CD4-positive, alpha-beta T cell (primary cell): Measurements from ENCODE around the gene MYO1B. TPM values are rescaled to one million over a fixed set of nuclear protein-coding genes. Genes with fewer than 3 reads are reported as not detected.

ENCODE experiments used
- ATAC-seq: fragments of 200-7000 bp; cut with Tn5 transposase; one replicate; pipeline ENCODE4 v1.10.0; 2022; ENCODE audit warnings: mild to moderate bottlenecking; ENCODE audit not compliant: poor library complexity
- CTCF ChIA-PET: fragments of 350-600 bp; sonication (Branson Sonifier 250); formaldehyde crosslinking; loops from one replicate; lab custom pipeline; 2021; ENCODE audit warnings: antibody characterized with exemption, inconsistent platforms; lab: Charles Lee
- POLR2A ChIA-PET: fragments of 350-600 bp; sonication (Branson Sonifier 250); formaldehyde crosslinking; loops from one replicate; lab custom pipeline; 2021; ENCODE audit warnings: antibody characterized with exemption, inconsistent platforms; lab: Charles Lee
- DNase-seq, 14 experiments: peaks; one replicate each; pipeline ENCODE4 v3.0.0-alpha.2; 2013 to 2020; ENCODE audit warnings: mixed read lengths in 2 of 14
- H3K27ac ChIP-seq, 2 donors: one replicate each; pipeline versions ENCODE4 v1.5.1 to v1.7.0; 2013; ENCODE audit warnings: low read length in 2 of 2, low read depth in 1 of 2, mild to moderate bottlenecking in 1 of 2
- H3K27me3 ChIP-seq, 2 experiments: 1 replicate in 1 of 2; 2 replicates in 1 of 2; pipeline versions ENCODE4 v1.6.1 to v1.7.0; 2013; ENCODE audit warnings: low read length in 2 of 2, control low read depth in 1 of 2, mild to moderate bottlenecking in 1 of 2, moderate library complexity in 1 of 2; ENCODE audit not compliant: insufficient read depth in 2 of 2, control insufficient read depth in 1 of 2
- H3K36me3 ChIP-seq: one replicate; pipeline ENCODE4 v1.6.1; 2013; ENCODE audit warnings: low read length, control low read depth; ENCODE audit not compliant: insufficient read depth
- H3K4me1 ChIP-seq: one replicate; pipeline ENCODE4 v1.6.1; 2013; ENCODE audit warnings: low read length, control low read depth; ENCODE audit not compliant: insufficient read depth
- H3K4me3 ChIP-seq: one replicate; pipeline ENCODE4 v1.5.1; 2013; ENCODE audit warnings: mild to moderate bottlenecking, low read length, moderate library complexity
- H3K9me3 ChIP-seq, 2 experiments: 1 replicate in 1 of 2; 2 replicates in 1 of 2; pipeline versions ENCODE4 v1.6.1 to v1.7.0; 2013; ENCODE audit warnings: low read length in 2 of 2, mild to moderate bottlenecking in 2 of 2, control low read depth in 1 of 2, moderate library complexity in 1 of 2; ENCODE audit not compliant: control insufficient read depth in 1 of 2, insufficient read depth in 1 of 2
- H3K27ac Mint-ChIP-seq: one replicate; pipeline ENCODE4 v1.8.0; 2020; ENCODE audit warnings: mixed read lengths
- H3K27me3 Mint-ChIP-seq: one replicate; pipeline ENCODE4 v1.8.0; 2021; ENCODE audit warnings: mixed read lengths
- H3K36me3 Mint-ChIP-seq: one replicate; pipeline ENCODE4 v1.8.0; 2021; ENCODE audit warnings: low read depth, mixed read lengths
- H3K4me1 Mint-ChIP-seq: one replicate; pipeline ENCODE4 v1.8.0; 2021; ENCODE audit warnings: low read depth, mixed read lengths
- H3K4me3 Mint-ChIP-seq: one replicate; pipeline ENCODE4 v1.8.0; 2020; ENCODE audit warnings: mild to moderate bottlenecking, mixed read lengths
- H3K9me3 Mint-ChIP-seq: one replicate; pipeline ENCODE4 v1.8.0; 2020; ENCODE audit warnings: mixed read lengths
- CTCF ChIP-seq: fragments of 200-600 bp; IDR thresholded peaks from one replicate; pipeline ENCODE4 v1.8.0; 2022; ENCODE audit warnings: antibody characterized with exemption, mild to moderate bottlenecking
- intact Hi-C, 2 experiments: fragments of 100-400 bp; cut with DNase I in 1 of 2; cut with micrococcal nuclease in 1 of 2; formaldehyde crosslinking; loops; one replicate each; pipeline versions ENCODE4 v1.15.1 to v1.9.0; 2023 to 2025; cut with DNase I, micrococcal nuclease
- total RNA-seq, 174 experiments: library from RNA in 2 of 174; stranded (reverse) in 2 of 174; gene quantifications; one replicate each; pipeline ENCODE4 v1.2.3 and lab custom pipeline; 2021 to 2026

The MYO1B gene
- total RNA-seq, 2 experiments from 2014 or later = 0.98 to 1.3 TPM

- no peaks in the 10 kb centered on the region for H3K27me3 ChIP-seq
- no peaks in the 10 kb centered on the region for H3K36me3 Mint-ChIP-seq
- ChIA-PET POLR2A (no interaction called here), CTCF (no interaction called here)
- H3K27ac Mint-ChIP-seq = no peak overlapping the region
- no peaks in the 10 kb centered on the region for H3K9me3 ChIP-seq
- H3K4me3 Mint-ChIP-seq = no peak overlapping the region
- no peaks in the 10 kb centered on the region for H3K4me1 Mint-ChIP-seq
- DNase-seq (no peak), ATAC-seq (no peak)
- H3K9me3 Mint-ChIP-seq = peaks cover 8% of the 10 kb centered on the region
- no peaks in the 10 kb centered on the region for H3K27me3 Mint-ChIP-seq
- no peaks in the 10 kb centered on the region for H3K36me3 ChIP-seq
- H3K4me3 ChIP-seq = no peak overlapping the region
- no peaks in the 10 kb centered on the region for H3K4me1 ChIP-seq
- H3K27ac ChIP-seq = no peak overlapping the region
- intact Hi-C loops = no loop called here
- no peak for TF ChIP-seq CTCF
These were observed 218.6 kb downstream of the MYO1B start for GRCh38 chr2:191463790-191464189.

- Histone ChIP-seq H3K4me1 (no peaks in the 10 kb centered on the region), H3K9me3 (no peaks in the 10 kb centered on the region), H3K4me3 (no peak overlapping the region), H3K27ac (no peak overlapping the region), H3K27me3 (no peaks in the 10 kb centered on the region), H3K36me3 (no peaks in the 10 kb centered on the region)
- Mint-ChIP-seq H3K4me3 (no peak overlapping the region), H3K9me3 (peaks cover 2% of the 10 kb centered on the region), H3K27me3 (no peaks in the 10 kb centered on the region), H3K36me3 (no peaks in the 10 kb centered on the region), H3K27ac (no peak overlapping the region), H3K4me1 (no peaks in the 10 kb centered on the region)
- ChIA-PET CTCF (no interaction called here), POLR2A (no interaction called here)
- no peak for DNase-seq
- no peak for TF ChIP-seq CTCF
- ATAC-seq = no peak
- intact Hi-C loops = no loop called here
These were observed 220.7 kb downstream of the MYO1B start for GRCh38 chr2:191465766-191466420.

- POLR2A ChIA-PET = no interaction called here
- no peak overlapping the region for H3K27ac ChIP-seq
- no peaks in the 10 kb centered on the region for H3K4me1 Mint-ChIP-seq
These were observed 221.9 kb downstream of the MYO1B start for GRCh38 chr2:191467113-191467512.

More at GRCh38 chr2:191467113-191467512, 221.9 kb downstream of the MYO1B start:
- Mint-ChIP-seq H3K36me3 (no peaks in the 10 kb centered on the region), H3K27me3 (no peaks in the 10 kb centered on the region), H3K9me3 (no peaks in the 10 kb centered on the region), H3K4me3 (no peak overlapping the region), H3K27ac (no peak overlapping the region)
- DNase-seq (no peak), ATAC-seq (no peak)
- intact Hi-C loops = no loop called here
- no peak overlapping the region for H3K4me3 ChIP-seq
- H3K4me1 ChIP-seq = no peaks in the 10 kb centered on the region
- no peak for TF ChIP-seq CTCF
- CTCF ChIA-PET = no interaction called here
- no peaks in the 10 kb centered on the region for H3K27me3 ChIP-seq
- no peaks in the 10 kb centered on the region for H3K9me3 ChIP-seq
- H3K36me3 ChIP-seq = no peaks in the 10 kb centered on the region
